Gastroesophageal sphincter (tissue), 3 donors: ENCODE data around the gene PPP1CB.

ENCODE experiments used
- CTCF ChIP-seq, 4 experiments: fragments of 200-600 bp in 2 of 4; fragments of 450-650 bp in 2 of 4; sonication (generic) in 1 of 4; IDR thresholded peaks; one replicate each; pipeline ENCODE4 v1.5.1; 2017 to 2019; ENCODE audit warnings: antibody characterized with exemption in 4 of 4, mild to moderate bottlenecking in 2 of 4, moderate library complexity in 2 of 4
- EP300 ChIP-seq: sonication (generic); formaldehyde crosslinking; IDR thresholded peaks from one replicate; pipeline ENCODE4 v1.6.1; 2017; ENCODE audit warnings: antibody characterized with exemption, mild to moderate bottlenecking

GRCh38 chr2:28801726-28802125, 50.1 kb downstream of the PPP1CB start:
- TF ChIP-seq CTCF (IDR thresholded peaks at IDR 0.05): no peak
- TF ChIP-seq EP300: no peak
